ENCODE data around the gene TSC22D3.

The TSC22D3 gene

DNA sequence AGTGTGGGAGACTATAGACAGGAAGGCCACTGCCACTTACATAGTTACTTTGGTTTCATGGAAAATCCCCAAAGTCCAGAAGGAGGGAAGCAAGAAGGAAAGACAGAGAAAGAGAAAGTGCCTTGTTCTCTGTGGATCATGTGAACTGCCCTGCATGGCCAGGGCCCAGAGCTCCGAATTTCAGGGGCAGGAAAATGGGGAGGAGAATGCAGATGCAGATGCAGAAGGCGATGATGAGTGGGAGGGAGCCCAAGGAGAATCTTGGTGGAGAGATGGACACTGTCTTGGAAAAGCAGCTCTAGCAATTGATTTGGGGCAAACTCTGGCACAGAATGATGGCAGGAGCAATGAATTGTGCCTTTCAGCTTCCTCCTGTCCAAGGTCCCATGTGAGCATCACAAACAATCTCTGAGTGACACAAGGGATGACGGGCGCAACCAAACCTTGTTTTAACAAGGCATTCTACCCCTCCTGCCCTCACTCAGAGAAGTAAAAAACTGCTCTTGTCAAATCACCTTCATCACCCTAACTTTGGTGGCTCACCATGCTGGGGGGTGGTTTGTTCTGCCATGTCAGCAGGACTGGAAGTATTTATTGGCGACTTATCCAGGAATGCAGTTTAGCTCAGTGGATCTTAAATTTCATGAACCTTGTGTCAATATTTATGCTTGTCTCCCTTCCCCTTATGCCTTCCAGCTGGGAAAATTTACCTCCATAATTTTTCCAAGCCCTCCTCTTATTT lies 53.5 kb downstream of the TSC22D3 start:
- TF ChIP-seq EZH2 (IDR thresholded peaks at IDR 0.05) (no peak), POLR2AphosphoS5 (IDR thresholded peaks at IDR 0.05; ENCODE audit: borderline replicate concordance, low read depth, low read length) (no peak), FOXP2 (optimal IDR thresholded peaks at IDR 0.05; ENCODE audit: control extremely low read depth, extremely low read length, insufficient read depth) (no peak)
- no peak overlapping the region for H3K9ac ChIP-seq (ENCODE audit: insufficient read length)
- H3K9me3 ChIP-seq (ENCODE audit: low read depth, low read length): no peaks in the 10 kb centered on the region
- no peak for DNase-seq (ENCODE audit: low read depth, low spot score)
- H3K4me3 ChIP-seq: no peak overlapping the region
- no peak overlapping the region for H3K27ac ChIP-seq
- H3K36me3 ChIP-seq (ENCODE audit: insufficient read depth, low read length): no peaks in the 10 kb centered on the region

DNA sequence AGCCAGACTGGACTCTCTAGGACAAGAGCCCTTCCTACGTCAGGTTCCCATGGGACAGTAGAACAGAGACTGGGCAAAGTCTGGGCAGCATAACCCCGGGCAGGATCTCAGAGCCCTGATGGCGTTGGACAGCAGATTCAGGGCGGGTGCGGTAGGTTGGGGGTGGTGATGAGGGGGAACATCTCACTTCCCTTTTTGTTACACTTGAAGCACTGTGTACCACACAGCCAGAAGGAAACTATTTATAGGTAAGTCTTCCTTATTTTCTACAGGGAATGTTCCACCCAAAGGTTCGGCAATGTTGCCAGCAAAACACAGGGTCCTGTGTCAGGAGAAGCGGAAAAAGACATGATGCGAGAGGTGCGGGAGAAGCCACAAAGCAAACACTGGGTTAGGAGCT lies 54.3 kb downstream of the TSC22D3 start:
- no peak overlapping the region for H3K27ac ChIP-seq
- DNase-seq (ENCODE audit: low read depth, low spot score): no peak
- TF ChIP-seq POLR2AphosphoS5 (IDR thresholded peaks at IDR 0.05; ENCODE audit: borderline replicate concordance, low read depth, low read length): no peak
- TF ChIP-seq FOXP2 (optimal IDR thresholded peaks at IDR 0.05; ENCODE audit: control extremely low read depth, extremely low read length, insufficient read depth): no peak
- TF ChIP-seq EZH2 (IDR thresholded peaks at IDR 0.05): no peak
- H3K9me3 ChIP-seq (ENCODE audit: low read depth, low read length): no peaks in the 10 kb centered on the region
- no peak overlapping the region for H3K9ac ChIP-seq (ENCODE audit: insufficient read length)
- H3K4me3 ChIP-seq: no peak overlapping the region
- no peaks in the 10 kb centered on the region for H3K36me3 ChIP-seq (ENCODE audit: insufficient read depth, low read length)

DNA sequence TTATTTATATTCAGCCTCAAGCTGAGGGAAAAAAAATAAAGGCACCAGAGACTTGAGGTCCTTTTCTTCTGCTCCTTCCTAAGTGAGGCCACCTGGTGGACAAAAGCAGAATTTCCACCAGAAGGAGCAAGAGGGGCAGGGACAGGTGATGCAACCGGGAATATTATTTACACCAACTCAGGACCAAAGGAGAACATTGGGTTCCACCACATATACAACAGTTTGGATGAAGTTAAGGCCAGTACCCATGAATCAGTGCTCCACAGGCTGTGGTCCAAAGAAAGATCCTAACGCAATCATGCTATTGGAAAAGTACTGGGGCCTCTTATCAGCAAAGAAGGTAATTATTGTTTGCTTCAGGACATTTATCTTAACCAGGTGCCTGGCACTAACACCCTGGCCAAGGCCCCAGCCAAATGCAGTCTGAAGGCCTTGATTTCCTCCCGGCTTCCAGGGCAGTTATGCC lies 57.4 kb downstream of the TSC22D3 start:
- Histone ChIP-seq H3K4me3 (no peak overlapping the region), H3K27ac (peak overlapping the region; percentile 44; the same call in 1 of the 2 replicates), H3K36me3 (ENCODE audit: insufficient read depth, low read length) (no peaks in the 10 kb centered on the region; the same call in 1 of the 2 replicates), H3K9me3 (ENCODE audit: low read depth, low read length) (no peaks in the 10 kb centered on the region), H3K9ac (ENCODE audit: insufficient read length) (peak overlapping the region; percentile 63)
- peak; percentile 58 for DNase-seq (ENCODE audit: low read depth, low spot score)
- TF ChIP-seq POLR2AphosphoS5 (IDR thresholded peaks at IDR 0.05; ENCODE audit: borderline replicate concordance, low read depth, low read length) (no peak), EZH2 (IDR thresholded peaks at IDR 0.05) (no peak), FOXP2 (optimal IDR thresholded peaks at IDR 0.05; ENCODE audit: control extremely low read depth, extremely low read length, insufficient read depth) (no peak)

DNA sequence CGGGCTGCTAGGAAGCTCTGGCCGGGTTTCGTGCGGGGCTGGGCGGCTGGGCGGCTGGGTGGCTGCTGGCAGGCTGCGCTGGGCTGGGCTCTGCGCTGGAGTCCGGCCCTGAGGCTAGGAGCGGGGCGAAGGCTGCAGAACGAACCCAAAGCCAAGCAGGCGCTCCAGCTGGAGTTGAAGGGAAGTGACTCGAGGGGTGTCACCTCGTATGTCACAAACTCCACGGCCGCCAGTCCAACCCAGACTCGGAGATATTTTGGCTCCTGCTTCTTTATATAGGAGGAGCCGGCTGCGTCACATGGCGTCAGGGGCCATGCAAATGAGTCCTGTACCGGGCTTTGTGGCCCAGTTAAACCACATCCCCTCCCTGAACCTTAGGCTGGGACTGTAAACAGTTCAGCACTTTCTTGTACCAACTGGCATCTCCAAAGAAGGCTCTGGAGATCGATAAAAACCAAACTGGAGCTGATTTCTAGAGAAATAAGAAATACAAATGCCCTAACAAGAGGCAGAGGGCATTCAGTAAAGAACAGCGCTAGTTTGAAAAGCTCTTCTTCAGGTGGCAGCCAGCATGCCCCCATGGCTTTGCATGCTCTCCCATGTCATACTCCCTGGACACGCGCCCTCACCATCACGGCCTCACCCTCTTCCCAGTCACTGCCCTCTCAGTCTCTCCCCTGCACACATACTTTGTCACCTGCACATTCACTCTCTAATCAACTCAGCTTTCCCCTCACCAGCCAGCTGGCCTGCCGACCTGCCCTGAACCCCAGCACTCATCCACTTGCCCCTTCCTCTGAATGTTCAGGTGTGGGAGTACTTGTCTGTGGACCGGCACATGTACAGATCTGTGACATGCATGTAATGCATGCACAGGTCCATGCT lies 58.5 kb downstream of the TSC22D3 start:
- Histone ChIP-seq H3K27ac (no peak overlapping the region), H3K4me3 (peak overlapping the region; percentile 71), H3K9me3 (ENCODE audit: low read depth, low read length) (no peaks in the 10 kb centered on the region), H3K36me3 (ENCODE audit: insufficient read depth, low read length) (no peaks in the 10 kb centered on the region; the same call in 1 of the 2 replicates), H3K9ac (ENCODE audit: insufficient read length) (peak overlapping the region; percentile 43)
- TF ChIP-seq POLR2AphosphoS5 (IDR thresholded peaks at IDR 0.05; ENCODE audit: borderline replicate concordance, low read depth, low read length): peak; percentile 65
- no peak for TF ChIP-seq FOXP2 (optimal IDR thresholded peaks at IDR 0.05; ENCODE audit: control extremely low read depth, extremely low read length, insufficient read depth)
- no peak for TF ChIP-seq EZH2 (IDR thresholded peaks at IDR 0.05)
- DNase-seq (ENCODE audit: low read depth, low spot score): no peak

DNA sequence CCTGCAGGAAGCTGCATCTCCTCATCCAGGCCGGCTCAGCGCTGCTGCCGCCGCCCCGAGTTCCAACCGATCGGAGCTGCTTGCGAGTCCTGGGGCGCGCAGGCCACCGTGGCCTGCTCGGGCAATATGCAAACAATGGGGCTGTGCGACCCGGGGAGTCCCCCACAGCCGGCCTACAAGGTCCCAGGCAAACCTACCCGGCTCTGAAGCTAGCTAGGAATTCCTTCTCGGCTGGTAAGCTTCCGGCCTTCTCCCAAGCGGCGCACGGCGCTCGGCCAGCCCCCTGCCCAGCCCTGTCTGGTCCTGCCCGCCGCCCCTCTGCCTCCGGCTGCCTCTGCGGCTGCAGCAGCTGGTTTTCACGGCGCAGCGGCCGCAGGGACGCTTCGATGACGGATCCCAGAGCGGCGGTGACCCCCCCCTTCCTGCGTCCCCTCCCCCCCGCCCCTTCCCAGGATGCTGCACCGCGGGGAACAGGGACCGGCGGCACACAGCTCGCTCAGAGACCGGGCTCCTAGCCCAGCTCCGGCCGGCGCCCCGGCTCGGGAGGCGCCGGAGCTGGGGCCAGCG lies 59.4 kb downstream of the TSC22D3 start:
- Histone ChIP-seq H3K27ac (no peak overlapping the region), H3K9ac (ENCODE audit: insufficient read length) (peak overlapping the region; percentile 45)
- DNase-seq (ENCODE audit: low read depth, low spot score): no peak

DNA sequence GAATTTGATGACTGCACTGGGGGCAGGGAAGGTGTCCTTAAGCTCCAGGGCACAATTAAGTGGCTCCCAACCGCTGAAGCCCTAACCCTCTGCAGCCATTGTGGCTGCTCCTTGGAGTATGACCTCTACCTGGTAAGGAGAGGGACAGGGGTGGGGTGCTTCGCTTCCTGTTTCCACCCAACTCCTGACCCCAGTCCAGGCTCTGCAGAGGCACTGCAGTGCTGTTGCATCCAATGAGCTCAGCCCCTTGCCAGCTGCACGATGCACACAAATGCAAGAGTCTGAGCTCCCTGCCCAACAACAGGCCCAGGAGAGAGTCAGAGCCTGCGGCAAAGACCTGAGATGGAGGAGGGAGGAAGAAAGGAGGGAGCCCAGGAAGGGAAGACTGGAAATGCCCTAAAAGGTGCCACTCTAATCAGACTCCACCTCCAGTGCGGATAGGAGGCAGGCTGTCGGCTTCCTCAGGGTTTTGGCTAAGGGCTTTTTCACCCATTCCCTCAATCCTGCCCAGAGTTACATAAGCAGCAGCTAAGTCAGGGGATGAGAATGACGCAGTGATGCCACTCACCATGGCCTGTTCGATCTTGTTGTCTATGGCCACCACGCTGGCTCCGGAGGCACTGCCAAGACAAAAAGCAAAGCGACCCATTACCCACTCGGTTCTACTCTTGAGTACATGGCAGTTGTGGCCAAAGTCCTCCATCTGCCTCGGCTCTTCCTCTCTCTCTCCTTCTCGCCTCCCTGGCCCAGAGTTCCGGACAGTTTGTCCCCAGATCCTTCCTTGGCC lies 60.1 kb downstream of the TSC22D3 start:
- no peaks in the 10 kb centered on the region; the same call in 1 of the 2 replicates for H3K36me3 ChIP-seq (ENCODE audit: insufficient read depth, low read length)
- no peak overlapping the region for H3K27ac ChIP-seq
- H3K9ac ChIP-seq (ENCODE audit: insufficient read length): peak overlapping the region; percentile 45
- peak overlapping the region; percentile 71 for H3K4me3 ChIP-seq
- TF ChIP-seq FOXP2 (optimal IDR thresholded peaks at IDR 0.05; ENCODE audit: control extremely low read depth, extremely low read length, insufficient read depth): no peak
- TF ChIP-seq POLR2AphosphoS5 (IDR thresholded peaks at IDR 0.05; ENCODE audit: borderline replicate concordance, low read depth, low read length): no peak
- no peak for TF ChIP-seq EZH2 (IDR thresholded peaks at IDR 0.05)
- no peak for DNase-seq (ENCODE audit: low read depth, low spot score)
- no peaks in the 10 kb centered on the region for H3K9me3 ChIP-seq (ENCODE audit: low read depth, low read length)

More for the DNA sequence above, 59.4 kb downstream of the TSC22D3 start:
- no peaks in the 10 kb centered on the region; the same call in 1 of the 2 replicates for H3K36me3 ChIP-seq (ENCODE audit: insufficient read depth, low read length)
- H3K4me3 ChIP-seq: peak overlapping the region; percentile 71
- TF ChIP-seq FOXP2 (optimal IDR thresholded peaks at IDR 0.05; ENCODE audit: control extremely low read depth, extremely low read length, insufficient read depth): no peak
- TF ChIP-seq POLR2AphosphoS5 (IDR thresholded peaks at IDR 0.05; ENCODE audit: borderline replicate concordance, low read depth, low read length): no peak
- no peak for TF ChIP-seq EZH2 (IDR thresholded peaks at IDR 0.05)
- no peaks in the 10 kb centered on the region for H3K9me3 ChIP-seq (ENCODE audit: low read depth, low read length)

DNA sequence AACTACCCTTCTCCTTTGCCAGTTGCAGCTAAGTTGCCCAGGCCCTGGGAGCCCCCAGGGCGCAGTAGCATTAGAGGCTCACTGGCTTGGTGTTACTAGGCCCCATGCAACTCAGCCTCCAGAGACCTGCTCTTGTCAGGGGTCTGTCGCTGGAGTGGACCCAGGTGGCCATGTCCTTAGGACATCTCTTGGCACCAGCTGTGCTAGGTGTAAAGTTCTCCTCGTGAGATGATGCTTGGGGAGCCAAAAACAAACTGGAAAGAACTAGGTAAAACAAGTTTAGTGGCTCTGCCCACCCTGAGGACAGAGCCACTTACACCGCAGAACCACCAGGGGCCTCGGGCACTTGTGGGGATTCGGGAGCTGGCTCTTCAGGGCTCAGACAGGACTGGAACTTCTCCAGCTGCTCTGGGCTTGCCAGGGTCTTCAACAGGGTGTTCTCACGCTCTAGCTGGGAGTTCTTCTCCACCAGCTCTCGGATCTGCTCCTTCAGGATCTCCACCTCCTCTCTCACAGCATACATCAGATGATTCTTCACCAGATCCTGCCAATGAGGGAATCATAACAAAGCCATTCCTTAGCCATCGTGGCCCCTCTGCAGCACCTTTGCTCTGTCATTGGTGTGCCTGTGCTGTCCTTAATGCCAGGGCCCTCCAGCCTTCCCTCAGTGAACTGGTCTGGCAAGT lies 61.2 kb downstream of the TSC22D3 start:
- no peak overlapping the region for H3K27ac ChIP-seq
- no peak for DNase-seq (ENCODE audit: low read depth, low spot score)
- TF ChIP-seq FOXP2 (optimal IDR thresholded peaks at IDR 0.05; ENCODE audit: control extremely low read depth, extremely low read length, insufficient read depth) (no peak), EZH2 (IDR thresholded peaks at IDR 0.05) (no peak), POLR2AphosphoS5 (IDR thresholded peaks at IDR 0.05; ENCODE audit: borderline replicate concordance, low read depth, low read length) (no peak)
- H3K9me3 ChIP-seq (ENCODE audit: low read depth, low read length): no peaks in the 10 kb centered on the region
- H3K36me3 ChIP-seq (ENCODE audit: insufficient read depth, low read length): no peaks in the 10 kb centered on the region; the same call in 1 of the 2 replicates
- H3K4me3 ChIP-seq: no peak overlapping the region
- no peak overlapping the region for H3K9ac ChIP-seq (ENCODE audit: insufficient read length)

Measured in SK-N-MC (cell line).